ENCODE results near the gene FOXP1.

Gene FOXP1

GRCh38 chr3:71503525-71504249 is 79.8 kb downstream of the FOXP1 start:
- DNase-seq, result no peak

- DNase-seq, result no peak
Measured at GRCh38 chr3:71502066-71502625, 81.4 kb downstream of the FOXP1 start.

GRCh38 chr3:71500696-71501095 is 82.8 kb downstream of the FOXP1 start:
- DNase-seq, result no peak

- DNase-seq, result no peak
Measured at GRCh38 chr3:71499227-71499876, 84.2 kb downstream of the FOXP1 start.

GRCh38 chr3:71498543-71498942 is 85.0 kb downstream of the FOXP1 start:
- DNase-seq, result no peak

GRCh38 chr3:71497971-71498444 is 85.5 kb downstream of the FOXP1 start:
- no peak for DNase-seq

- DNase-seq, result no peak
Measured at GRCh38 chr3:71497367-71497897, 86.1 kb downstream of the FOXP1 start.

- DNase-seq, result no peak
Measured at GRCh38 chr3:71495708-71496472, 87.6 kb downstream of the FOXP1 start.

- DNase-seq, result no peak
Measured at GRCh38 chr3:71494212-71494611, 89.3 kb downstream of the FOXP1 start.

GRCh38 chr3:71492974-71493771 is 90.4 kb downstream of the FOXP1 start:
- DNase-seq, result no peak

GRCh38 chr3:71492566-71492965 is 91.0 kb downstream of the FOXP1 start:
- DNase-seq, result no peak

GRCh38 chr3:71491154-71491752 is 92.3 kb downstream of the FOXP1 start:
- no peak for DNase-seq

GRCh38 chr3:71490692-71491091 is 92.8 kb downstream of the FOXP1 start:
- no peak for DNase-seq

GRCh38 chr3:71489315-71489761 is 94.2 kb downstream of the FOXP1 start:
- no peak for DNase-seq

- DNase-seq, result no peak
Measured at GRCh38 chr3:71488882-71489281, 94.6 kb downstream of the FOXP1 start.

GRCh38 chr3:71488391-71488809 is 95.1 kb downstream of the FOXP1 start:
- no peak for DNase-seq

- no peak for DNase-seq
Measured at GRCh38 chr3:71487418-71487817, 96.1 kb downstream of the FOXP1 start.

GRCh38 chr3:71486831-71487230 is 96.7 kb downstream of the FOXP1 start:
- no peak for DNase-seq

- DNase-seq, result no peak
Measured at GRCh38 chr3:71485896-71486295, 97.6 kb downstream of the FOXP1 start.

- DNase-seq, result no peak
Measured at GRCh38 chr3:71484452-71484851, 99.1 kb downstream of the FOXP1 start.

- DNase-seq, result no peak
Measured at GRCh38 chr3:71484047-71484446, 99.5 kb downstream of the FOXP1 start.

GRCh38 chr3:71482771-71483170 is 100.8 kb downstream of the FOXP1 start:
- DNase-seq, result no peak

Data from femur (tissue), 1 donor.